Naive thymus-derived CD8-positive, alpha-beta T cell (primary cell): Measurements from ENCODE around the gene UBA6. TPM values are rescaled to one million over a fixed set of nuclear protein-coding genes. Genes with fewer than 3 reads are reported as not detected.
"Not testable (repeated sequence)": the region's sequence is repeated elsewhere in the genome, so short reads cannot be mapped to it uniquely, and the experiment has no call there.

Source experiments
- ATAC-seq, 2 donors: fragments of 150-1000 bp; cut with Tn5 transposase in 1 of 2; sonication (Bioruptor Pico), chemical (Tn5 transposase) in 1 of 2; 1 replicate in 1 of 2; 2 replicates in 1 of 2; pipeline ENCODE4 v1.10.0; 2021; ENCODE audit warnings: mild to moderate bottlenecking in 2 of 2, moderate library complexity in 2 of 2
- POLR2A ChIA-PET: fragments of 350-600 bp; sonication (Branson Sonifier 250); formaldehyde crosslinking; loops from one replicate; lab custom pipeline; 2021; ENCODE audit warnings: antibody characterized with exemption; lab: Charles Lee
- DNase-seq, 10 donors: peaks; one replicate each; pipeline versions ENCODE4 v3.0.0 to v3.0.0-alpha.2; 2020 to 2022
- H3K27ac Mint-ChIP-seq, 10 donors: one replicate each; pipeline ENCODE4 v1.8.0; 2020 to 2022; ENCODE audit warnings: mild to moderate bottlenecking in 10 of 10, mixed read lengths in 10 of 10, moderate library complexity in 4 of 10, inconsistent platforms in 1 of 10
- H3K27me3 Mint-ChIP-seq, 5 donors: one replicate each; pipeline ENCODE4 v1.8.0; 2021 to 2022; ENCODE audit warnings: mixed read lengths in 5 of 5
- H3K36me3 Mint-ChIP-seq, 3 donors: one replicate each; pipeline ENCODE4 v1.8.0; 2020 to 2022; ENCODE audit warnings: mixed read lengths in 3 of 3, mild to moderate bottlenecking in 2 of 3, inconsistent platforms in 1 of 3
- H3K4me1 Mint-ChIP-seq, 4 donors: one replicate each; pipeline ENCODE4 v1.8.0; 2021 to 2022; ENCODE audit warnings: mixed read lengths in 4 of 4
- H3K4me3 Mint-ChIP-seq, 10 donors: one replicate each; pipeline ENCODE4 v1.8.0; 2020 to 2022; ENCODE audit warnings: mild to moderate bottlenecking in 10 of 10, mixed read lengths in 10 of 10, moderate library complexity in 6 of 10, inconsistent platforms in 1 of 10
- H3K9me3 Mint-ChIP-seq, 9 donors: one replicate each; pipeline ENCODE4 v1.8.0; 2020 to 2022; ENCODE audit warnings: mixed read lengths in 9 of 9, mild to moderate bottlenecking in 3 of 9, inconsistent platforms in 1 of 9, moderate library complexity in 1 of 9
- polyA plus RNA-seq, 3 donors: library from polyadenylated mRNA; unstranded; fragments of 300-500 nt; fragmentation: Illumina TruSeq; gene quantifications; one replicate each; pipeline ENCODE4 v1.2.3, GENCODE V29; 2021
- total RNA-seq, 8 experiments: library from RNA in 2 of 8; stranded (reverse) in 2 of 8; gene quantifications; one replicate each; pipeline ENCODE4 v1.2.3 and lab custom pipeline; 2021 to 2026

Gene UBA6
- total and polyA plus RNA-seq, 5 experiments from 2014 or later = 18.2 to 52.9 (median 19.5) TPM

DNA sequence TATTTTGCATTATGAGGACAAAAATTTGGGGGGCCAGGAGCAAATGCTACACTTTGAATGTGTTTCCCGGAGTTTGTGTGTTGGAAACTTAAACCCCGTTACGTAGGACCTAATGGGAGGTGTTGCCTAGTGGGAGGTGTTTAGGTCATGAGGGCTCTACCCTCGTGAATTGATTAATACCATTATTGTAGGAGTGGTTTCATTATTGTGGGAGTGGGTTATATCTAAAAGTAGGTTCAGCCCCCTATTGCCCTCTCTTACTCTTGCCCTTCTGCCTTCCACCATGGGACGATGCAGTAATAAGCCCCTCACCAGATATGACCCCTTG is 15.5 kb downstream of the UBA6 start:
- no peak overlapping the region for H3K4me3 Mint-ChIP-seq
- ATAC-seq (no peak), DNase-seq (no peak)
- H3K27ac Mint-ChIP-seq = peak overlapping the region in 1 of 10 donors; percentile 17
- no peaks in the 10 kb centered on the region for H3K27me3 Mint-ChIP-seq
- H3K9me3 Mint-ChIP-seq = no peaks in the 10 kb centered on the region
- H3K4me1 Mint-ChIP-seq = peaks cover 11 to 34% (median 33%) of the 10 kb centered on the region in 4 donors
- peaks cover 11 to 57% (median 11%) of the 10 kb centered on the region in 3 donors for H3K36me3 Mint-ChIP-seq
- POLR2A ChIA-PET = no interaction called here

- no peak for DNase-seq
- Mint-ChIP-seq H3K4me3 (no peak overlapping the region), H3K9me3 (no peaks in the 10 kb centered on the region), H3K27ac (peak overlapping the region in 1 of 10 donors; percentile 17), H3K4me1 (peaks cover 8 to 31% (median 30%) of the 10 kb centered on the region in 4 donors), H3K36me3 (peaks cover 12 to 57% (median 13%) of the 10 kb centered on the region in 3 donors), H3K27me3 (no peaks in the 10 kb centered on the region)
- ATAC-seq = no peak
- POLR2A ChIA-PET = no interaction called here
Measured at GRCh38 chr4:67684839-67685531, 16.0 kb downstream of the UBA6 start.

DNA sequence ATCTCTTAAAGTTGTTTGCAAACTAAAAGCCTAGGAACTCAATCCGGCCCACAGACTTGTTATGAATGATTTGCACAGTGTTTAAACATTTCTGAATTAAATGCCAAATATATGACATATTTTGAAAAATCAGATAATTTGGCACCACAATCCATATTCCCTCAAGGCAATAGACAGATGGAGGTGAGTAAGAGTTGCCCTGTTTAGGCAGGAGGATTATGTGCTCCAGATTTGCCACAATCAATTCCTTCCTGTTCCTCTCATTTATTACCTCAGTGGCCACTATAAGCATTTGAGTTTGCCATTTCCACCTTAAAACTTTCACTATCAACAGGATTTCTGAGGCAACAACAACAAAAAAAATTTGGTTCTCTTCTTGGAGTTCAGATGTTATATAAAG is 18.7 kb downstream of the UBA6 start:
- H3K36me3 Mint-ChIP-seq = peaks cover 5 to 57% (median 21%) of the 10 kb centered on the region in 3 donors
- no peaks in the 10 kb centered on the region for H3K9me3 Mint-ChIP-seq
- H3K27ac Mint-ChIP-seq = peak overlapping the region in 1 of 10 donors; percentile 61
- DNase-seq (no peak), ATAC-seq (no peak)
- POLR2A ChIA-PET = no interaction called here
- no peaks in the 10 kb centered on the region for H3K27me3 Mint-ChIP-seq
- no peak overlapping the region for H3K4me3 Mint-ChIP-seq
- peaks cover 6 to 21% (median 20%) of the 10 kb centered on the region in 4 donors for H3K4me1 Mint-ChIP-seq

DNA sequence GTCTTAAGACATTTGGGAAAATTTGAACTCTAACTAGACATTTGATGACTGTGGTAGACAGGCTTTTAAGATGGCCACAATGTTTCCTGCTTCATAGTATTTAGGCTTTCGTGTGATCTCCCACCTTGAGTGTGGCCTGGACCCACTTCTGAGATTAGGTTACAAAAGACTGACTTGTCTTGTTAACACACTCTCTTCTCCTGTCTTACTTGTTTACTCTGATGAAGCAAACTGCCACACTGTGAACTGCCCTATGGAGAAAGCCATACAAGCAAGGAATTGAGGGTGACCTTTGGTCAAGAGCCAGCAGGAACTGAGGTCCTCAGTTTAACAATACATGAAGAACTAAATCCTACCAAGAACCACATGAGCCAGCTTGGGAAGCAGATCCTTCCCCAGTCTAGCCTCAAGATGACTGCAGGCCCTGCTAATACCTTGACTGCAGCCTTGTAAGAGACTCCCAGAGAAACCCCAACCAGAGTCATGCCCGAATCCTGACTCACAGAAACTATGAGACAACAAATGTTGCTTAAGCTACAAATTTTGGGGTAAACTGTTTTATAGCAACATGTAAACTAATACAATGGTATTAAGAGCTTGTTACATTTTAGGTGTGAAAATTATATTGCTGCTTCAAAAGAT is 20.3 kb downstream of the UBA6 start:
- ATAC-seq = no peak
- Mint-ChIP-seq H3K9me3 (no peaks in the 10 kb centered on the region), H3K27me3 (no peaks in the 10 kb centered on the region), H3K4me1 (peaks cover 3 to 18% (median 13%) of the 10 kb centered on the region in 4 donors), H3K36me3 (peaks cover 12 to 63% (median 33%) of the 10 kb centered on the region in 3 donors), H3K27ac (peak overlapping the region in 1 of 10 donors; percentile 34), H3K4me3 (no peak overlapping the region)
- no peak for DNase-seq
- POLR2A ChIA-PET = no interaction called here

GRCh38 chr4:67678612-67679011 is 22.3 kb downstream of the UBA6 start:
- Mint-ChIP-seq H3K4me3 (no peak overlapping the region), H3K27ac (no peak overlapping the region), H3K27me3 (no peaks in the 10 kb centered on the region), H3K4me1 (peaks cover 2 to 7% (median 5%) of the 10 kb centered on the region in 4 donors), H3K36me3 (peaks cover 12 to 80% (median 46%) of the 10 kb centered on the region in 3 donors), H3K9me3 (no peaks in the 10 kb centered on the region)
- DNase-seq (no peak), ATAC-seq (no peak)
- POLR2A ChIA-PET = no interaction called here

DNA sequence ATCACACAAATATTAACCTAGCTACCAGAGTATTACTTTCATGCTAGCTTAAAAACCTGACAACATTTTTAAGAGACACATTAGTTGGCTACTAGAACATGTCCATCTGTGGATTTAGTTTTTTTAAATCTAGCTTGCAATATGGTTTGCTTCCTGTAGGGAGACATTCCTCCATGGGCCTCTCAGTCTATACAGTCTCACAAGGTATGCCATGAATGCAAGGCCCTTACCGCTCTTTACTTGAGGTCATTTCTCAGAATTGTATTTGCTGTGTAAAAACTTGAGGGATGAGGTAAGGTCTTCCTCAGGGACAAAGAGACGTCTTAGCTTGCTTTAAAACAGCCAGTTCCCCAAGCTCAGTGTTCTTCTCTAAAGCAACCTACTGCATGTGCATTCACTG is 26.9 kb downstream of the UBA6 start:
- DNase-seq (no peak), ATAC-seq (no peak)
- H3K27ac Mint-ChIP-seq = peak overlapping the region in 1 of 10 donors; percentile 27
- POLR2A ChIA-PET = no interaction called here
- H3K36me3 Mint-ChIP-seq = peaks cover 7 to 78% (median 49%) of the 10 kb centered on the region in 3 donors
- no peaks in the 10 kb centered on the region for H3K27me3 Mint-ChIP-seq
- no peaks in the 10 kb centered on the region for H3K9me3 Mint-ChIP-seq
- peaks cover 0 to 3% (median 0%) of the 10 kb centered on the region in 4 donors for H3K4me1 Mint-ChIP-seq
- no peak overlapping the region for H3K4me3 Mint-ChIP-seq

- Mint-ChIP-seq H3K4me3 (no peak overlapping the region), H3K4me1 (peaks cover 0 to 3% (median 0%) of the 10 kb centered on the region in 4 donors), H3K9me3 (no peaks in the 10 kb centered on the region), H3K36me3 (peaks cover 6 to 73% (median 32%) of the 10 kb centered on the region in 3 donors), H3K27ac (peak overlapping the region in 1 of 10 donors; percentile 77), H3K27me3 (no peaks in the 10 kb centered on the region)
- DNase-seq (no peak), ATAC-seq (no peak)
- POLR2A ChIA-PET = no interaction called here
Measured at GRCh38 chr4:67668315-67668714, 32.6 kb downstream of the UBA6 start.

GRCh38 chr4:67660418-67660817 is 40.5 kb downstream of the UBA6 start:
- no peak overlapping the region for H3K4me3 Mint-ChIP-seq
- H3K4me1 Mint-ChIP-seq = peaks cover 0 to 9% (median 6%) of the 10 kb centered on the region in 4 donors
- DNase-seq = no peak
- H3K27ac Mint-ChIP-seq = no peak overlapping the region
- no peak for ATAC-seq
- H3K9me3 Mint-ChIP-seq = peaks cover 0 to 23% (median 12%) of the 10 kb centered on the region in 9 donors
- peaks cover 35 to 82% (median 69%) of the 10 kb centered on the region in 3 donors for H3K36me3 Mint-ChIP-seq
- POLR2A ChIA-PET = no interaction called here
- no peaks in the 10 kb centered on the region for H3K27me3 Mint-ChIP-seq

- H3K4me1 Mint-ChIP-seq = peaks cover 0 to 9% (median 6%) of the 10 kb centered on the region in 4 donors
- H3K9me3 Mint-ChIP-seq = peaks cover 0 to 30% (median 16%) of the 10 kb centered on the region in 9 donors
- ATAC-seq (no peak), DNase-seq (no peak)
- H3K27me3 Mint-ChIP-seq = no peaks in the 10 kb centered on the region
- peaks cover 41 to 88% (median 78%) of the 10 kb centered on the region in 3 donors for H3K36me3 Mint-ChIP-seq
- POLR2A ChIA-PET = no interaction called here
- peak overlapping the region in 1 of 10 donors; percentile 10 for H3K27ac Mint-ChIP-seq
- no peak overlapping the region for H3K4me3 Mint-ChIP-seq
Measured at GRCh38 chr4:67659065-67659464, 41.9 kb downstream of the UBA6 start.

- no peak for DNase-seq
- no peak overlapping the region for H3K4me3 Mint-ChIP-seq
- peaks cover 0 to 30% (median 16%) of the 10 kb centered on the region in 9 donors for H3K9me3 Mint-ChIP-seq
- POLR2A ChIA-PET = no interaction called here
- no peak for ATAC-seq
- no peak overlapping the region for H3K27ac Mint-ChIP-seq
- no peaks in the 10 kb centered on the region for H3K27me3 Mint-ChIP-seq
- peaks cover 47 to 88% (median 83%) of the 10 kb centered on the region in 3 donors for H3K36me3 Mint-ChIP-seq
- peaks cover 4 to 13% (median 7%) of the 10 kb centered on the region in 4 donors for H3K4me1 Mint-ChIP-seq
Measured at GRCh38 chr4:67658302-67658701, 42.7 kb downstream of the UBA6 start.

- ATAC-seq = no peak
- POLR2A ChIA-PET = no interaction called here
Measured at GRCh38 chr4:67651536-67651935, 49.4 kb downstream of the UBA6 start.

GRCh38 chr4:67638136-67638535 is 62.8 kb downstream of the UBA6 start:
- Mint-ChIP-seq H3K9me3 (no peaks in the 10 kb centered on the region), H3K4me3 (no peak overlapping the region), H3K27ac (peak overlapping the region in 6 of 10 donors; percentile 33 to 73 (median 64)), H3K36me3 (peaks cover 11 to 70% (median 31%) of the 10 kb centered on the region in 3 donors), H3K4me1 (peaks cover 0 to 4% (median under 1%) of the 10 kb centered on the region in 4 donors), H3K27me3 (no peaks in the 10 kb centered on the region)
- DNase-seq (no peak), ATAC-seq (no peak)
- POLR2A ChIA-PET = no interaction called here

More at GRCh38 chr4:67651536-67651935, 49.4 kb downstream of the UBA6 start:
- peaks cover under 1 to 8% (median 4%) of the 10 kb centered on the region in 4 donors for H3K4me1 Mint-ChIP-seq
- peaks cover 16 to 68% (median 55%) of the 10 kb centered on the region in 3 donors for H3K36me3 Mint-ChIP-seq
- H3K4me3 Mint-ChIP-seq = no peak overlapping the region
- H3K27me3 Mint-ChIP-seq = no peaks in the 10 kb centered on the region
- no peak for DNase-seq
- H3K27ac Mint-ChIP-seq = no peak overlapping the region
- peaks cover 0 to 8% (median 4%) of the 10 kb centered on the region in 9 donors for H3K9me3 Mint-ChIP-seq

- H3K4me1 Mint-ChIP-seq, H3K27me3 Mint-ChIP-seq, H3K4me3 Mint-ChIP-seq, H3K27ac Mint-ChIP-seq, POLR2A ChIA-PET, ATAC-seq, H3K9me3 Mint-ChIP-seq, DNase-seq: not testable (repeated sequence)
- H3K36me3 Mint-ChIP-seq = peaks cover 11 to 70% (median 41%) of the 10 kb centered on the region in 3 donors
Measured at GRCh38 chr4:67636978-67637377, 64.0 kb downstream of the UBA6 start.
